SK-N-SH treated with all-trans-retinoic acid at 6 μM for 48 hours (cell line): Measurements from ENCODE around the gene GBE1.

Experiments
- ATAC-seq: fragments of 200-7000 bp; cut with Tn5 transposase; 3 replicates; pipeline ENCODE4 v1.9.1; 2020; ENCODE audit warnings: mild to moderate bottlenecking, moderate library complexity
- ARNTL ChIP-seq: fragments of 450-650 bp; formaldehyde crosslinking; IDR thresholded peaks from 2 replicates; pipeline ENCODE4 v1.5.0; 2020; ENCODE audit warnings: low read depth, mild to moderate bottlenecking, moderate library complexity, borderline replicate concordance
- CSDC2 ChIP-seq: fragments of 250-450 bp; sonication (Bioruptor Pico); IDR thresholded peaks from 2 replicates; pipeline ENCODE4 v1.5.0; 2020; ENCODE audit warnings: mild to moderate bottlenecking, moderate library complexity
- ESRRG ChIP-seq: fragments of 250-450 bp; sonication (Bioruptor Pico); IDR thresholded peaks from 2 replicates; pipeline ENCODE4 v1.6.1; 2021; ENCODE audit warnings: mild to moderate bottlenecking
- GLIS3 ChIP-seq: fragments of 250-450 bp; sonication (Bioruptor Pico); IDR thresholded peaks from 2 replicates; pipeline ENCODE4 v1.5.0; 2020; ENCODE audit warnings: mild to moderate bottlenecking, moderate library complexity
- ISL1 ChIP-seq: fragments of 250-450 bp; sonication (Bioruptor Pico); IDR thresholded peaks from 2 replicates; pipeline ENCODE4 v2.1.2; 2022; ENCODE audit warnings: mild to moderate bottlenecking, moderate library complexity
- OSR1 ChIP-seq: fragments of 250-450 bp; sonication (Bioruptor Pico); IDR thresholded peaks from 2 replicates; pipeline ENCODE4 v1.8.0; 2022; ENCODE audit warnings: moderate library complexity, mild to moderate bottlenecking, inconsistent platforms
- PATZ1 ChIP-seq: fragments of 250-450 bp; sonication (Bioruptor Pico); IDR thresholded peaks from 2 replicates; pipeline ENCODE4 v1.8.0; 2020; ENCODE audit warnings: mild to moderate bottlenecking, moderate library complexity, borderline replicate concordance
- PPARA ChIP-seq: fragments of 250-450 bp; sonication (Bioruptor Pico); IDR thresholded peaks from 2 replicates; pipeline ENCODE4 v1.5.0; 2020; ENCODE audit warnings: mild to moderate bottlenecking, borderline replicate concordance
- RARB ChIP-seq: fragments of 250-450 bp; sonication (Bioruptor Pico); IDR thresholded peaks from 2 replicates; pipeline ENCODE4 v1.8.0; 2021; ENCODE audit warnings: mild to moderate bottlenecking, moderate library complexity
- SNAI2 ChIP-seq: fragments of 250-450 bp; sonication (Bioruptor Pico); IDR thresholded peaks from 2 replicates; pipeline ENCODE4 v1.5.0; 2020; ENCODE audit warnings: mild to moderate bottlenecking, moderate library complexity
- TCF4 ChIP-seq: fragments of 250-450 bp; sonication (Bioruptor Pico); IDR thresholded peaks from 2 replicates; pipeline ENCODE4 v1.8.0; 2021; ENCODE audit warnings: mild to moderate bottlenecking, moderate library complexity, borderline replicate concordance
- TOX ChIP-seq: fragments of 250-450 bp; sonication (Bioruptor Pico); IDR thresholded peaks from 2 replicates; pipeline ENCODE4 v1.8.0; 2021; ENCODE audit warnings: mild to moderate bottlenecking, moderate library complexity, borderline replicate concordance
- TSHZ2 ChIP-seq: fragments of 250-450 bp; sonication (Bioruptor Pico); IDR thresholded peaks from 2 replicates; pipeline ENCODE4 v1.5.0; 2020; ENCODE audit warnings: mild to moderate bottlenecking, moderate library complexity
- ZC3H10 ChIP-seq: fragments of 250-450 bp; sonication (Bioruptor Pico); IDR thresholded peaks from 2 replicates; pipeline ENCODE4 v1.5.1; 2021; ENCODE audit warnings: mild to moderate bottlenecking, moderate library complexity
- ZFP3 ChIP-seq: fragments of 250-450 bp; sonication (Bioruptor Pico); IDR thresholded peaks from 2 replicates; pipeline ENCODE4 v1.5.0; 2020; ENCODE audit warnings: mild to moderate bottlenecking, moderate library complexity
- ZFP30 ChIP-seq: fragments of 450-650 bp; formaldehyde crosslinking; IDR thresholded peaks from 2 replicates; pipeline ENCODE4 v1.5.0; 2022; ENCODE audit warnings: mild to moderate bottlenecking, moderate library complexity
- ZNF565 ChIP-seq: fragments of 450-650 bp; formaldehyde crosslinking; conservative IDR thresholded peaks from 2 replicates; pipeline ENCODE4 v1.5.0; 2020; ENCODE audit warnings: low read depth, mild to moderate bottlenecking, moderate library complexity
- ZNF70 ChIP-seq: fragments of 450-650 bp; formaldehyde crosslinking; IDR thresholded peaks from 2 replicates; pipeline ENCODE4 v1.5.0; 2020; ENCODE audit warnings: mild to moderate bottlenecking, moderate library complexity
- ZNF8 ChIP-seq: fragments of 450-650 bp; formaldehyde crosslinking; IDR thresholded peaks from 2 replicates; pipeline ENCODE4 v1.5.0; 2020; ENCODE audit warnings: mild to moderate bottlenecking, moderate library complexity
- TF ChIP-seq, protein P1 (sequence below): fragments of 250-450 bp; sonication (Bioruptor Pico); IDR thresholded peaks from 2 replicates; pipeline ENCODE4 v1.5.1; 2021; ENCODE audit warnings: mild to moderate bottlenecking, moderate library complexity
- TF ChIP-seq, protein P2 (sequence below): fragments of 250-450 bp; sonication (Bioruptor Pico); IDR thresholded peaks from 2 replicates; pipeline ENCODE4 v1.5.1; 2020; ENCODE audit warnings: low read depth, mild to moderate bottlenecking, moderate library complexity
- TF ChIP-seq, protein P3 (sequence below): fragments of 250-450 bp; sonication (Bioruptor Pico); IDR thresholded peaks from 2 replicates; pipeline ENCODE4 v1.8.0; 2021; ENCODE audit warnings: low read depth, mild to moderate bottlenecking, moderate library complexity, borderline replicate concordance

GBE1 gene

DNA sequence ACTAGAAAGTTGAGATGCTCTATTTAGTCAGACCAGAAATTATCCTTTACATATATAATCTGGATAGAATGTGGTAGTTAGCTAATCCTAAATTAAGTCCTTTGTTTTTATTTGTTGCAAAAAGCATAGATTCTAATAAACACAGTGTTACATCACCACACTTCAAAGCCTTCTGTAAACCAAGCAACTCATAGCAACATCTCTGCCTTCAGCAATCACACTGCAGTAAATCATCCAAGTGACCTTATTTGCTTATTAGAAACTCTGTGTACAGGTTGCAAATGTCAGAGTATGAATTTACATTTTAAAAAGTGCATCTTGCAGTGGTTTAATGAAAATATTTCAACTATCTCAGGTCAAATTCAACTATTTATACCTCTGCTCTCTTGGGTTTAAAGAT is 242.5 kb downstream of the GBE1 start:
- TF ChIP-seq GLIS3 (CRISPR knock-in tag): no peak
- TF ChIP-seq ZNF565: no peak
- TF ChIP-seq OSR1 (CRISPR knock-in tag): no peak
- TF ChIP-seq CSDC2 (CRISPR knock-in tag): no peak
- TF ChIP-seq TCF4 (CRISPR knock-in tag): no peak
- no peak for TF ChIP-seq TOX (CRISPR knock-in tag)
- TF ChIP-seq PPARA (CRISPR knock-in tag): no peak
- TF ChIP-seq ZNF8 (CRISPR knock-in tag): no peak
- TF ChIP-seq ZFP30: no peak
- TF ChIP-seq ZC3H10 (CRISPR knock-in tag): no peak
- no peak for TF ChIP-seq ARNTL
- TF ChIP-seq, protein P1, sequence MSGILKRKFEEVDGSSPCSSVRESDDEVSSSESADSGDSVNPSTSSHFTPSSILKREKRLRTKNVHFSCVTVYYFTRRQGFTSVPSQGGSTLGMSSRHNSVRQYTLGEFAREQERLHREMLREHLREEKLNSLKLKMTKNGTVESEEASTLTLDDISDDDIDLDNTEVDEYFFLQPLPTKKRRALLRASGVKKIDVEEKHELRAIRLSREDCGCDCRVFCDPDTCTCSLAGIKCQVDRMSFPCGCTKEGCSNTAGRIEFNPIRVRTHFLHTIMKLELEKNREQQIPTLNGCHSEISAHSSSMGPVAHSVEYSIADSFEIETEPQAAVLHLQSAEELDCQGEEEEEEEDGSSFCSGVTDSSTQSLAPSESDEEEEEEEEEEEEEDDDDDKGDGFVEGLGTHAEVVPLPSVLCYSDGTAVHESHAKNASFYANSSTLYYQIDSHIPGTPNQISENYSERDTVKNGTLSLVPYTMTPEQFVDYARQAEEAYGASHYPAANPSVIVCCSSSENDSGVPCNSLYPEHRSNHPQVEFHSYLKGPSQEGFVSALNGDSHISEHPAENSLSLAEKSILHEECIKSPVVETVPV (CRISPR knock-in tag): no peak
- TF ChIP-seq SNAI2 (CRISPR knock-in tag): no peak
- no peak for TF ChIP-seq RARB
- TF ChIP-seq ISL1 (CRISPR knock-in tag): no peak
- TF ChIP-seq, protein P2, sequence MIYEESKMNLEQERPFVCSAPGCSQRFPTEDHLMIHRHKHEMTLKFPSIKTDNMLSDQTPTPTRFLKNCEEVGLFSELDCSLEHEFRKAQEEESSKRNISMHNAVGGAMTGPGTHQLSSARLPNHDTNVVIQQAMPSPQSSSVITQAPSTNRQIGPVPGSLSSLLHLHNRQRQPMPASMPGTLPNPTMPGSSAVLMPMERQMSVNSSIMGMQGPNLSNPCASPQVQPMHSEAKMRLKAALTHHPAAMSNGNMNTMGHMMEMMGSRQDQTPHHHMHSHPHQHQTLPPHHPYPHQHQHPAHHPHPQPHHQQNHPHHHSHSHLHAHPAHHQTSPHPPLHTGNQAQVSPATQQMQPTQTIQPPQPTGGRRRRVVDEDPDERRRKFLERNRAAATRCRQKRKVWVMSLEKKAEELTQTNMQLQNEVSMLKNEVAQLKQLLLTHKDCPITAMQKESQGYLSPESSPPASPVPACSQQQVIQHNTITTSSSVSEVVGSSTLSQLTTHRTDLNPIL: no peak
- TF ChIP-seq ESRRG (CRISPR knock-in tag): no peak
- no peak for TF ChIP-seq ZFP3 (CRISPR knock-in tag)
- no peak for TF ChIP-seq PATZ1
- TF ChIP-seq TSHZ2 (CRISPR knock-in tag): no peak
- no peak for ATAC-seq

DNA sequence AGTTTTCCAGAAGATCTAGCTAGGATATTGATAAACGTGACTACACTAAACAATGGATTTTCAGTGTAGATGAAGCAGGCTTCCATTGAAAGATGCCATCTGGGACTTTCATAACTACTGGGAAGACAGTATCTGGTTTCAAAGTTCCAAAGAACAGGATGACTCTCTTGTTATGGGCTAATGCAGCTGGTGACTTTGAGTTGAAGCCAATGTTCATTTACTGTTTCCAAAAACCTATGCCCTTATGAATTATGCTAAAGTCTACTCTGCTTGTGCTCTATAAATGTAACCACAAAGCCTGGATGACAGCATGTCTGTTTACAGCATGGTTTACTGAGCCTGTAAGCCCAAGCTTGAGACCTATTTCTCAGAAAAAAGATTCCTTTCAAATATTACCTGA is 245.4 kb downstream of the GBE1 start:
- ATAC-seq: no peak
- TF ChIP-seq, protein P2: no peak
- TF ChIP-seq TSHZ2 (CRISPR knock-in tag) (no peak), ZC3H10 (CRISPR knock-in tag) (no peak), RARB (no peak), ZNF8 (CRISPR knock-in tag) (no peak), PATZ1 (no peak), OSR1 (CRISPR knock-in tag) (no peak), ZNF70 (no peak), GLIS3 (CRISPR knock-in tag) (no peak), ZFP30 (no peak), ISL1 (CRISPR knock-in tag) (no peak), ZFP3 (CRISPR knock-in tag) (no peak), TCF4 (CRISPR knock-in tag) (no peak), PPARA (CRISPR knock-in tag) (no peak)
- TF ChIP-seq, protein P3, sequence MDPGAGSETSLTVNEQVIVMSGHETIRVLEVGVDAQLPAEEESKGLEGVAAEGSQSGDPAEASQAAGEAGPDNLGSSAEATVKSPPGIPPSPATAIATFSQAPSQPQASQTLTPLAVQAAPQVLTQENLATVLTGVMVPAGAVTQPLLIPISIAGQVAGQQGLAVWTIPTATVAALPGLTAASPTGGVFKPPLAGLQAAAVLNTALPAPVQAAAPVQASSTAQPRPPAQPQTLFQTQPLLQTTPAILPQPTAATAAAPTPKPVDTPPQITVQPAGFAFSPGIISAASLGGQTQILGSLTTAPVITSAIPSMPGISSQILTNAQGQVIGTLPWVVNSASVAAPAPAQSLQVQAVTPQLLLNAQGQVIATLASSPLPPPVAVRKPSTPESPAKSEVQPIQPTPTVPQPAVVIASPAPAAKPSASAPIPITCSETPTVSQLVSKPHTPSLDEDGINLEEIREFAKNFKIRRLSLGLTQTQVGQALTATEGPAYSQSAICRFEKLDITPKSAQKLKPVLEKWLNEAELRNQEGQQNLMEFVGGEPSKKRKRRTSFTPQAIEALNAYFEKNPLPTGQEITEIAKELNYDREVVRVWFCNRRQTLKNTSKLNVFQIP (CRISPR knock-in tag): no peak
